NCI-H2196 treated with DMSO at 0.1 percent for 48 hours (cell line): ENCODE measurements around the gene NPAS3.

Experiments
- DNase-seq: peaks from one replicate; lab custom pipeline; 2025; ENCODE audit not compliant: unreplicated experiment; lab: John Stamatoyannopoulos, UW

NPAS3 gene

GRCh38 chr14:33504246-33505099 lies 565.8 kb downstream of the NPAS3 start:
- DNase-seq, result no peak

- no peak for DNase-seq
Measured at GRCh38 chr14:33505266-33505962, 566.7 kb downstream of the NPAS3 start.

GRCh38 chr14:33505963-33506329 lies 567.3 kb downstream of the NPAS3 start:
- no peak for DNase-seq

- DNase-seq, result no peak
Measured at GRCh38 chr14:33508126-33509062, 569.7 kb downstream of the NPAS3 start.

GRCh38 chr14:33509454-33509853 lies 570.8 kb downstream of the NPAS3 start:
- no peak for DNase-seq

GRCh38 chr14:33510063-33510481 lies 571.4 kb downstream of the NPAS3 start:
- DNase-seq, result no peak

- DNase-seq, result no peak
Measured at GRCh38 chr14:33510991-33511390, 572.3 kb downstream of the NPAS3 start.

GRCh38 chr14:33511851-33512640 lies 573.4 kb downstream of the NPAS3 start:
- no peak for DNase-seq

- no peak for DNase-seq
Measured at GRCh38 chr14:33515441-33515840, 576.8 kb downstream of the NPAS3 start.

- no peak for DNase-seq
Measured at GRCh38 chr14:33515899-33516298, 577.2 kb downstream of the NPAS3 start.

GRCh38 chr14:33516898-33517436 lies 578.3 kb downstream of the NPAS3 start:
- no peak for DNase-seq

- DNase-seq, result no peak
Measured at GRCh38 chr14:33521192-33521591, 582.5 kb downstream of the NPAS3 start.

GRCh38 chr14:33524244-33524643 lies 585.6 kb downstream of the NPAS3 start:
- DNase-seq, result no peak

GRCh38 chr14:33525626-33526025 lies 586.9 kb downstream of the NPAS3 start:
- DNase-seq, result no peak

- no peak for DNase-seq
Measured at GRCh38 chr14:33527023-33527634, 588.5 kb downstream of the NPAS3 start.

GRCh38 chr14:33528655-33529054 lies 590.0 kb downstream of the NPAS3 start:
- DNase-seq, result no peak

- DNase-seq, result no peak
Measured at GRCh38 chr14:33529787-33530757, 591.4 kb downstream of the NPAS3 start.

- no peak for DNase-seq
Measured at GRCh38 chr14:33532553-33532952, 593.9 kb downstream of the NPAS3 start.

GRCh38 chr14:33534104-33534503 lies 595.4 kb downstream of the NPAS3 start:
- DNase-seq, result no peak
